Activated CD4-positive, alpha-beta T cell treated with anti-CD3 and anti-CD28 coated beads, Interleukin-2, amount 50 U/mL, for 4 hours (primary cell): ENCODE measurements around the gene AKR1B1.
A peak's percentile ranks its signal among the peaks of the same experiment; 100 is the strongest.
"Not testable (repeated sequence)": the region's sequence is repeated elsewhere in the genome, so short reads cannot be mapped to it uniquely, and the experiment has no call there.

Experiments used
- DNase-seq, 2 experiments: peaks; one replicate each; pipeline ENCODE4 v3.0.0-alpha.2; 2020

The AKR1B1 gene

DNA sequence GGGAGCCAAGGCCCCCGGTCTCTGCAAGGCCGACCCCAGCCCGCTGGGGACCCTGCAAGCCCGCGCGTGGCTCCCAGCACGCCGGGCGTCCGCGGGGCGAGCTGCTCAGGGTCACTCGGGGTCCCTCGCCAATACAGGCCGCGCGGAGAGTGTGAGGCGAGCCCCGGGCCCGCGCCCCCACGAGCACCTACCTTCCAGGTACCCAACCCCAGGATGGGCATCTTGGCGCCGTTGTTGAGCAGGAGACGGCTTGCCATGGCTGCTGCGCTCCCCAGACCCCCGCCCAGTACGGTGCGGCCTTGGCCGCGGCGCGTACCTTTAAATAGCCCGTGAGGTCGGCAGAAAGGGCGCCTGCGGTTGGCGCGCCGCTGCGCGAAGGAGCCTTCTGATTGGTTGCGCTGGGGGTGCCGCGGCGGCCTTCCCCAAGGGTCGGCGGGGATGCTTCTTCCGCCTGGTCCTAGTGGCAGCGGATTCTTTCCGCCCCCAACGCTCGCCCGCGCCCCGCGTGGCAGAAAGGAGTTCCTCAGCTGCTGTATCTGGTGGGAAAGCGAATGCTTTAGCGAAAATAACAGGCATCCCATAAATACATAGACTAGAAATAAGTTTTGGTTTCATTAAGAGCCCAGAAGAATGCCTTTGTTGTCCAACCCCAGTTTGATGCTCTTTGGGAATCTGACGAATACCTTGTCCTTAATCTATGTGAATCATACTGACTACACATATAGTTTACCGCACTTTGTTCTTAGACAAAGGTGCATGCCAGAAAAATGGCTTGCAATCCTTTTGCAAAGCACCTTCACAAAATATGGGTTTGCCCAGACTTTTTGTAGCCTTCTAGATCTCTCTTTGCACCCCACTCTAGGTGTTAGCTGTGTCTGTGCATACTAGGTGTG is at the start of gene AKR1B1:
TSS of gene AKR1B1 (minus strand) at position 295 of the 893 bp plus-strand sequence. CDS start at position 257, 38 bp downstream.
- peak; percentile 77 to 78 for DNase-seq

DNA sequence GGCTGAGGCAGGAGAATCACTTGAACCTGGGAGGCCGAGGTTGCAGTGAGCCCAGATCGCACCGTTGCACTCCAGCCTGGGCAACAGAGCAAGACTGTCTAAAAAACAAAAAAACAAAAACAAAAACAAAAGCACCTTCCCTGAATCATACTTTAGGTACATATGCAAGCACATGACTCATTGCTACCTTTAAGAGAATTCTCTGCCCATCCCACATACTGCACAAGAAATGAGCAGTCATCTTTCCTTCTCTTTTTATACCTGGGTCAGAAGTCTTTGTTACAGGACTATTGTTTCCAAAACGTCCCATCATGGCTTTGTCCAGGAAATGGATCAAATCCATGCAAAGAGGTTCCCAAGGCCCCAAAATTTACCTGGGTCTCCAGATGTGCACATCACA is 47.0 kb upstream of the AKR1B1 start:
- no peak for DNase-seq

DNA sequence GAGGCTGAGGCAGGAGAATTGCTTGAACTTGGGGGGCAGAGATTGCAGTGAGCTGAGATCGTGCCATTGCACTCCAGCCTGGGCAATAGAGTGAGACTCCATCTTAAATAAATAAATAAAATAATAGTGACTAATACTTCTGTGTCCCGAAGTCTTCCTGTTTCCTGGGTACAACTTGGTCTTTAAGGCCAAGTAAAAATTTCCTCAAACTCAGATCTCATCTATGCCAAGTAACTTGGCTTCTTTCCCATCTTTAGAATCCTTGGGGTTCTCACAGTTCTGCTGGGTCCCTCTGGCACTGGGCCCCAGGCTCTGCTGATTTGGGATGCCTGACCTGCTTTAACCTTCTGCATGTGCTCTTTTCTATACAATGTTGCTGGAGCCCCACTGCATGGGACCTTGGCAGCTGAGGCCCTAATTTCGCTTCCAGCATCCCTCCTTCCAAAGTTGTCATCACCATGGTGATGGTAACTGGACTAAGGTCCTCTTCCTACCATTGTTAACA is 45.8 kb upstream of the AKR1B1 start:
- DNase-seq, result no peak

DNA sequence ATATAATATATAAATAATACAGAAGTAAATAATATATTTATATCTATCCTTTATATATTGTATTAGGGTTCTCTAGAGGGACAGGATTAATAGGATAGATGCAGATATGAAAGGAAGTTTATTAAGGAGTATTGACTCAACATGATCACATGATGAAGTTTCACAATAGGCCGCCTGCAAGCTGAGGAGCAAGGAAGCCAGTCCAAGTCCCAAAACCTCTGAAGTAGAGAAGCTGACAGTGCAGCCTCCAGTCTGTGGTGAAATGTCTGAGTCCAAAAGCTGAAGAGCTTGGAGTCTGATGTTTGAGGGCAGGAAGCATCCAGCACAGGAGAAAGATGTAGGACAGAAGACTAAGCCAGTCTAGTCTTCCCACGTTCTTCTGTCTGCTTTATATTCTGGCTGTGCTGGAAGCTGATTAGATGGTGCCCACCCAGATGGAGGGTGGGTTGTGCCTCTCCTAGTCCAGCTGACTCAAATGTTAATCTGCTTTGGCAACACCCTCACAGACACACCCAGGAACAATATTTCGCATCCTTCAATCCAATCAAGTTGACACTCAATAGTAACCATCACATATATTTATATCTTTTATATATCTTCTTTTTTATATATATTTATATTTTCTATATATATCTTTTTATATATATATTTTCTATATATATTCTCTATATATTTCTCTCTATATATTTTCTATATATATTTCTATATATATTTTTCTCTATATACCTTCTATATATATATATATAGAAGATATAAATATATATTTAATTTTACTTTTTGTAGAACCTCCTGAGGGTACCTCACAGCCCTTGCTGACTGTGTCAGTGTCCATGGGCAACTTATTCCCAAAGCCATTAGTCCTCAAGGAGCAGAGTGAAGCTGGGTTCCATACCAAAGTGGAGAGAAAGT is 43.8 kb upstream of the AKR1B1 start:
- no peak for DNase-seq

DNA sequence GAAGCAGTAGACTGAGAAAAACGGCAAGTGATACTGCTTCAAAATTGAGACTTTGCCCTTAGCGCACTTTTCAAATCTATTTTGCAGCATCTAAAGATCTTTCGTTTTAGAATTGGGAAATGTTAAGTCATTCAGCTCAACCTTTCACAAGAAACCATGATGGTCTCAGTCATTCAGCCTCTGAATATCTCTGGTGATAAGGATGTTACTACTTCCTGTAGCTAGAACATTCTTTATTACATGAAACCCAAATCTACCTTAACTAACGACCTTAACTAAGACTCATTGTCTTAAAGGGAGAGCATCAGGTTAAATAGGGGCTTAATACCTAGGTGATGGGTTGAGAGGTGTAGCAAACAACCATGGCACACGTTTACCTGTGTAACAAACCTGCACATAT is 42.1 kb upstream of the AKR1B1 start:
- no peak for DNase-seq

DNA sequence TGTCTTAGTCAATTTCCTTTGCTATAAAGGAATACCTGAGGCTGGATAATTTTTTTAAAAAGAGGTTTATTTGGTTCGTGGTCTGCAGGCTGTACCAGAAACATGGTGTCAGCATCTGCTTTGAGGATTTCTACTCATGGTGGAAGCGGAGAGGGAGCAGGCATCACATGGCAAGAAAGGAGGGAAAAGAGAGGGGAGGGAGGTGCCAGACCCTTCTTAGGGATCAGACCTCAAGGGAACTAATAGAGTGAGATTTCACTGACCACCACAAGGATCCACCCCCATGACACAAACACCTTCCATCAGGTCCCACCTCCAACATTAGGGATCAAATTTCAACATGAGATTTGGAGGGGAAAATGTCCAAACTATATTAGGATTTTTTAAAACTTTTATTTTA is 41.5 kb upstream of the AKR1B1 start:
- DNase-seq, result no peak

DNA sequence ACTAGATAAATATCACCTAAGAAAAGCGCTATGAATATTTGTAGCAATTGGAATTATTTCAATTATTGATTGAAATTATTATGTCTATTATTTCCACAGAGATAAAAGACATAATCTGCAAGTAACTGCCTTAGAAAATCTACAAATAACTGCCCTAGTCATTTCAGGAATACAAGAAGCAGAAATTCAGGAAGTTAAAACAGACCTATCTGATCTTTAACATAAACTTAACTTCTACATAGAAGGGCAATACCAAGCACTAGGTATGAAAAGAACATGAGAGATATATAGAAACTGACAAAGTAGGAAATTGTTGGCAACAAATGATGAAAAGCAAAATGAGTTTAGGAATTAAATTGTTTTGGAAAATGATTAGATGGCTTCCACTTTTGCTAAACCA is 36.6 kb upstream of the AKR1B1 start:
- no peak for DNase-seq

DNA sequence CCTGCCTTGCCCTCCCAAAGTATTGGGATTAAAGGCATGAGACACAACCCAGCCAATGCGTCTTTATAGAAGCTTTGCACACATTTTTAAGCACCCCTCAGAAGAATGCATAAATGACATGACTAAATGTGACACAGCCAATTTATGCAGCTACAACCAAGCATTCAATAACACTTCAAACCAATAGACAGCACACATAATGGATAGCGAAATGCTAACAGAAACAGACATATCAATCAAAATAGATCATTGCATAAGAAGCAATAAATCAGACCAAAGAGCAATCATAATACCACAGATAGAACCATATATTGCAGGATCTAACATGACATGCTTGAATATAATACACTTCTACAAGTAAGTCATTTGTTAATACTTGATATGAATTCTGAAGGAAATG is 34.2 kb upstream of the AKR1B1 start:
- no peak for DNase-seq

DNA sequence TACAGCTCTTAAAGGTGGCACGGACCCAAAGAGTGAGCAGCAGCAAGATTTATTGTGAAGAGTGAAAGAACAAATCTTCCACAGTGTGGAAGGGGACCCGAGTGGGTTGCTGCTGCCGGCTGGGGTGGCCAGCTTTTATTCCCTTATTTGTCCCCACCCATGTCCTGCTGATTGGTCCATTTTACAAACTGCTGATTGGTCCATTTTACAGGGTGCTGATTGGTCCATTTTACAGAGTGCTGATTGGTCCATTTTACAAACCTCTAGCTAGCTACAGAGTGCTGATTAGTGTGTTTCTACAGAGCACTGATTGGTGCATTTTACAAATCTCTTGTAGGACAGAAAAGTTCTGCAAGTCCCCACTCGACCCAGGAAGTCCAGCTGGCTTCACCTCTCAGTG is 28.8 kb upstream of the AKR1B1 start:
- DNase-seq, result not testable (repeated sequence)

DNA sequence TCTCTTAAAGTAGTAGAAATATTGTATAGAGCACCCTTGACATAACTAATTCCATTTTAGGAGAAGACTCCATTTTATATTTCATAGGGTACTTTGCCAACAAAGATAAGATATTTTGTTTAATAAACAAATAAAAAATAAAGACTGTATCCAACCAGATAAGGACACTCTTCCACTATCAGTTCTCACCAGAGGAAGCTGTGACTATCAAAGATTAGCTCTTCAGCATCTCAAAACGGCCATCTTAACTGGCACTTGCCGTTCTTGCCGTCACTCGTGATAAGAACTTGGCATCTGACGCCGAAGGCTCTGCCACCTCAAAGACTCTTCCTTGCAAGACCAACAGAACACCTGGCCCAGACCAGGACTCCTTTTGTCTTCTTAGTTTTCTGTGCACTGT is 26.3 kb upstream of the AKR1B1 start:
- DNase-seq, result no peak

DNA sequence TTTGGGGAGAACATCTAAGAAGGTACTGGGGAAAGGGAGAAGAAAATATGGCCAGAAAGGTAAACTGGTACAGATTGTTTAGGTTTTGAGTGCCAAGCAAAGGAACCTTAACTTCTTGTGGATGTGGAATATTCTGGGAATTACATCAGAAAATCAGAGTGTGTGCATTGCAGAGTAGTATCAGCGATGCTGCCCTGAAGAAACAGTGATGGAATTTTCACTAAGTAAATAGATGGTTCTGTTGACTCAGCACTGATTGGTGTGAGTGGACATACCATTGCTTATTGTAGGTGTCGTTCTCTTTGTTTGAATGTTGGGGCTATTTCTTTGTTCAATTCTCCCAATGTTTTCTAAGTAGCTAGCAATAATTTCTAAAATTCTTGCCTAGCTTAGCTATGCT is 24.4 kb upstream of the AKR1B1 start:
- DNase-seq, result no peak

DNA sequence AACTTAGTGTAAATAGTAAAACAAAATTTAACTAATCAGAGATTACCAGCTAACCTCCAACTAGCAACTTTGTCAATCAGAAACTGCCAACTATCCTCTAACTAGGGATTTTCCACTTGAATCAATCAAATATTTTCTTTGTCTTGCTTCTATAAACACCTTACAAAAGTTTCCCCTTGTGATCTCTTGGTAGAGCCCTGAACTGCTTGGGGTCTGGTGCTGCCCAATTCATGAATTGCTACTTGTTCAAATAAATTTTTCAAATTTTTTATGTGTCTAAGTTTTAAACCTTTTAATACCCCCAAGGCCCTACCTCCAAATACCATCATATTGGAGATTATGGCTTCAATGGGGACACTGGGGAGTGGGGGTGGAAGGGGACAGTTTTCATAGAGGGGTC is 24.0 kb upstream of the AKR1B1 start:
- no peak for DNase-seq

DNA sequence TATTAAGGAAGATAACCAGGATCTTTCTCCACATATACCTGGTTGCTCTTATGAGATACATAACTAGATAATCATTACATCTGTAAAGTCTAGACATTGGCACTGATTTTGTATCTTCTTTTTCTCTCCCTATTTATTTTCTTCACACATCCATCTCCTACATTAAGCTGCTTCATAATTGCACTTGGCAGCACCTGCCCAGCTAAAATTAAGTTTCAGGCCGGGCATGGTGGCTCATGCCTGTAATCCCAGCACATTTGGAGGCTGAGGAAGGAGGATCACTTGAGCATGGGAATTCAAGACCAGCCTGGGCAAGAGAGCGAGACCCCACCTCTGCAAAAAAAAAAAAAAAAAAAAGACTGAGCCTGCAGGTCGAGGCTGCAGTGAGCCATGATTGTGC is 22.3 kb upstream of the AKR1B1 start:
- DNase-seq, result no peak

DNA sequence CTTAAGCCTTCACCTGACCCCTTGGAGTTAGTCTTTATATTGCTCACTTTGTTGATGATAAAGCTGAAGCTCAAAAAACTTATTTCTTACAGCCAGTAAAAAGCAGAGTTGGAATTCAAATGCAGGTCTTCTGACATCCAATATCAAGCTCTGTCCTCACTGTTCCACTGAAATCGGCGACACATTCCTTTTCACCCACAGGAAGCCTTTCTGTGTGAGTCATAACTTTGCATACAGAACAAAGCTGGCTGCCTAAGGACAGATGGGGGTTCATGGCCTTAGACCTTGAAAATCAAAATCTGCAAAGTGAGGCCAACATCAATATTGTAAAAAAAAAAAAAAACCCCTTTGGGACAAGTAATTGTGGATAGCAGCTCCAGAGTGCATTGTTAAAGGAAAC is 21.8 kb upstream of the AKR1B1 start:
- DNase-seq, result no peak

DNA sequence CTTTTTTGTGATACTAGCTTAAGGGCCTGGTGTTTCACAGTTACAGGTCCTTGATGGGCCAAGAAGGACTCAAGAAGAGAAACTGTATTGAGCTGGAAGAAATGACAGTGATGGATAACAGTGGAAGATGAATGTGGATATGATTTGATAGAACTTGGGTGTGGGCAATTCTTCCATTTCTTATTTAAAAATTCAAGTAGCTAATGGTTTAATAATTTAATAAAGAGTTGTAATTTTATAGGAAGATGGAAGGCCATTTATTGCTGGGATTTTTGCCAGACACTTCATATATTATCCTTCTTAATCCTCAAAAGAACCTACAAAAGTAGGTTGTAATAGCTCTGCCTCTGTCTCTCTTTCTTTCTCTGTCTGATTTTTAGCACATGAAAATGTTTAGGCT is 21.3 kb upstream of the AKR1B1 start:
- DNase-seq, result no peak

DNA sequence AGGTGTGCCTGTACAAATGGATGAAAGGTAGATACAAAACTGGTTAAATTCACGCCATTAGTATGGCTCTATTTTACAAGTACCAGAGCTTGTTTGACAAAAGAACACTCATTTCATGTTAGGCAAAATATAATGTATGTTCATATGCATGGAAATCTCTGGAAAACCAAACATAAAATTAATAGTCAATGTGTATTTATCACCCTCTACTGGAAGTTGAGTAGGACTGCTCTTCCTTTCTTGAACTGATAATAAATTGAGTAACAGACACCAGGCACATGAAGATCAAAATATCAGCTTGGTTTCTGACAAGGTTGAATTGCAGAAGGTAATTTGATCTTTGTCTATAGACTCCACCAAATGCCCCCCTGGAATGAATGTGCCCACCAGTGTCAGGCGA is 19.8 kb upstream of the AKR1B1 start:
- no peak for DNase-seq

DNA sequence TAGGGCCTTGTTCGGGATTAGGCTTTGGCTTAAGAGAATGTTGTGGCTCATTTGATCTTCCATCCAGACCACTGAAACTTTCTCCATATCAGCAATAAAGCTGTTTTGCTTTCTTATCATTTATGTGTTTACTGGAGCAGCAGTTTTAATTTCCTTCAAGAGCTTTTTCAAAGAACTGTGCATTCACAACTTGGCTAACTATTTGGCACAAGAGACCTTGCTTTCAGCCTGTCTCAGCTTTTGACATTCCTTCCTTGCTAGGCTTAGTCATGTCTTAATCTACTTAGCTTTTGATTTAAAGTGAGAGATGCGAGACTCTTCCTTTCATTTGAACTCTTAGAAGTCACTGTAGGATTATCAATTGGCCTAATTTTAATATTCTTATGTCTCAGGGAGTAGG is 19.1 kb upstream of the AKR1B1 start:
- no peak for DNase-seq

DNA sequence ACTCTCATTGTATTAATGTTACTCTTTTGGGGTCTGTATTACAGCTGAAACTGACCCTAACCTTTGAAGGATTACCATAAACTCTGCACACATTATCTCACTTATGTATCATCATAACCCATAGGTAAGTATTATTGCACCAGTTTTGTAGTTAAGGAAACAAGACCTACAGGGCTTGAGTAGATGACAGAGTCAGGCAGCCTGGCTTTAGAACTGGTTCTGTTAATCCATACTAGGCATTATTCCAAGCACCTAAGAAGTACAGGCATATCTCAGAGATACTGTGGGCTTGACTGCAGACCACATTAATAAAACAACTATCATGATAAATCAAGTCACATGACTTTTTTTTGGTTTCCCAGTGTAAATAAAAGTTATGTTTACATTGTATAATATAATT is 17.1 kb upstream of the AKR1B1 start:
- no peak for DNase-seq

DNA sequence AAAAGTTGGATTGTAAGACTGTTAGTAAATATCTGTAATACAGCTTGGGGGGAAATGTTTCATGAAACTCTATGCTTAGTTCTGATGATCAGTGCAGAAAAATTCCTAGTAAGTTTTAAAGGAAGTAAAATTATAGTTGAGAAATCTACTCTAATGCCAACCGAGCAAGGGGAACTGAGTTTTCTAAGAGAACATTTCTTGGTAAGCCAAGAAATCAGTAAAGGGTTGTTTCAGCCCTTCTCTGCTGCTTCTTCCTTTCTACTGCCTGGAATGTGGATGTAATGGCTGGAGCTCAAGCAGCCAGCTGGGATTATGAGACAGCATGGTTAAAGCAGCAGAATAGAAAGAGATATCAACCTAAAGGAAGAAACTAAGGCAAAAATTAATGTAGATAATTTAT is 15.9 kb upstream of the AKR1B1 start:
- no peak for DNase-seq

DNA sequence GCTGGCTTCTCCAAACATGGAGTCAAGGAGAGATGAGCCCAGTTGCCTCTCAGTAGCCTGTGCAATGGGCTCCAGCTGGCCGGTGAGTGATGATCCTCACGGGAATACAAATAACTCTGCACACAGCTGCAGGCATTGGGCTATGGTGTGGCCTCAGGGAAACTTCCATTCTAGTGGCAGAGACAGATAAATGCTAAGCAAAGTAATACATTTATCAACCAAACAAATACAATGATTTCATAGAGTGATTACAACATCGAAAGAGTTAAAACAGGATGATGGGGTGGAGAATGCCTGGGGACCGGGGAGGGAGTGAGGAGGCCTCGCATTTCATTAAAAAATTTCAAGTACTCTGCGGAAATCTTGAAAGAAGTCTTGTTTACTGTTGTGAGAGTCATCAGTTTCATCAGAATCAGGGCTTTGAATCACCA is 15.0 kb upstream of the AKR1B1 start:
- no peak for DNase-seq

DNA sequence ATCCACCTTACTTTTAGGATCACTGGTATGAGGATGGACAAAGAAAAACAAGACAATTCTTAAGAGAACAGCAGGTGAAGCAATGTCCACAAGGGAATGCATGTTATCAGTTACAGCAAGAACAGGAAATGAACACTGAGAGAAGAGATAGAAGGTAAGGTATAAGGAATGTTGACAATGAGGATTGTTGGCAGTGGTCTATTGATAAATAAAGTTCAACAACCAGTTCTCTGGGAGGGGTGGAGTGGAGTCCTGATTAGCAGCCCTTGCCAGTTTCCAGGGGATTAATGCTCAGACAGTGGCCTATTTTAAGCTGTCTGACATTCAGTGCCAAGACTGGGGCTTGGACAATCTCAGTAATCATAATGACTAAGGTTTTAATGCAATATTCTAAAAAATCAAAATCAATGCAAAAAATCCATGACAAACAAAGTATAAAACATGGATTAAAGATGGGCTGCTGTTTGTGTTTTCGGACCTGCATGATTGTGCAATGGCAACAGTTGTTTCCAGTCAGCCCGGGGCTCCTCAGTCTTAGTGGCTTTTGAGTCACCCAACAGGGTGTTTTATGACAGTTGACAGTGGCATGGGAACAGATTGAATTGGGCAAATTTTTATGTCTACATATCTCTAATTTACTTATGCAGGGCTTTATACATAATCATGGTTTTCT is 13.8 kb upstream of the AKR1B1 start:
- no peak for DNase-seq

DNA sequence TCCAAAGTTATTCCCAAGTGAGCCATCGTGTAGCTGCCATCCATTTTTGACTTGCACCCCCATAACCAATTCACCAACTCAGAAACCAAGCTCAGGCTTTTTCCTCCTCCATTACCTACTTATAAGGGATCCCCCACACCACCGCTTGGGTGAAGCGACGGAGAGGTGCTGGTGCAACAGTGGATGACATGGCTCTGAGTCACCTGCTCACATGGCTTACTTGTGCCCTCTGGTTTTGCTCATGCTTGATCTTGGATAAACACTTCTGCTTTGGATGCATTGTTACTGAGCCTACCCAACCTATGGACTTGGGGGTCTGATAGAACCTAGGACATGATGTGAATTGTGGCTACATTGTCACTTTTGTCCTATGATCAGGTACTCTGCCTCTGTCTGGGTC is 12.0 kb upstream of the AKR1B1 start:
- no peak for DNase-seq

DNA sequence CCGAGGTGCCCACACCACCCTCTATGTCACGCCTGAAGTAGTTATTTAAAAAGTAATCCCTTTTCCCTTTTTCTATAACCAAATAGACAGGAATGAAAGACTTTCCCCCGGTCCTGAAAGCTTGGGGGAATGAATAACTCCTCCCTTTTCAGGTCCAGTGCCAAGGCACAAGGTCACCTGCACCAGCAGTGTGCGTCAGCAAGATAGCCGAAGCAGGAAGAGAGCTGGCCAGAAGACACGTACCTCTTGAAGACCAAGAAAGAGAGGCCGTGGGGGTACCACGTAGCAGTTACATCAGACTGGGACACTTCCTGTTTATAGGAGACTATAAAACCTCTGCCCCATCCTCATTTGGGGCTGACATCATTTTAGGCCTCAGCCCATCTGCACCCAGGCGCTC is 10.7 kb upstream of the AKR1B1 start:
- DNase-seq, result no peak
